SU-DHL-6 (cell line): Measurements from ENCODE around the gene BMPR1B.

Source experiments
- H2AFZ ChIP-seq: fragments of 200-600 bp; sonication (generic); 2 replicates; pipeline ENCODE4 v1.6.1; 2014; ENCODE audit warnings: low read depth, mild to moderate bottlenecking, moderate library complexity, mixed read lengths, antibody characterized with exemption, low read length; ENCODE audit not compliant: severe bottlenecking
- H3F3A ChIP-seq: fragments of 200-600 bp; shearing (Covaris generic); 2 replicates; pipeline ENCODE4 v1.6.0; 2016; ENCODE audit warnings: antibody characterized with exemption, mild to moderate bottlenecking; ENCODE audit not compliant: insufficient read depth
- H3K27ac ChIP-seq: fragments of 200-600 bp; sonication (generic); 2 replicates; pipeline ENCODE4 v1.5.1; 2016; ENCODE audit warnings: low read depth, mild to moderate bottlenecking, low read length, moderate library complexity, mixed read lengths
- H3K27me3 ChIP-seq: fragments of 200-600 bp; sonication (generic), shearing (Covaris generic); 2 replicates; pipeline ENCODE4 v1.6.0; 2014; ENCODE audit warnings: mild to moderate bottlenecking, low read length
- H3K36me3 ChIP-seq: fragments of 200-600 bp; sonication (generic); 2 replicates; pipeline ENCODE4 v1.6.1; 2014; ENCODE audit warnings: mild to moderate bottlenecking, low read length, mixed read lengths
- H3K4me2 ChIP-seq: fragments of 300-600, 200-600 bp; shearing (Covaris generic), sonication (generic); 2 replicates; pipeline ENCODE4 v1.6.0; 2014; ENCODE audit warnings: low read length, low read depth, mild to moderate bottlenecking; ENCODE audit not compliant: poor library complexity, severe bottlenecking
- H3K4me3 ChIP-seq: fragments of 200-600 bp; sonication (generic); 2 replicates; pipeline ENCODE4 v1.5.1; 2014; ENCODE audit warnings: antibody characterized with exemption, low read length, mild to moderate bottlenecking, mixed read lengths; ENCODE audit not compliant: insufficient read depth, poor library complexity, severe bottlenecking
- H3K79me2 ChIP-seq: fragments of 200-600 bp; sonication (generic); 2 replicates; pipeline ENCODE4 v1.6.1; 2014; ENCODE audit warnings: mild to moderate bottlenecking, low read length, moderate library complexity; ENCODE audit not compliant: insufficient read depth
- H3K9ac ChIP-seq: fragments of 200-600 bp; sonication (generic); 2 replicates; pipeline ENCODE4 v1.7.0; 2014; ENCODE audit warnings: mild to moderate bottlenecking, low read length
- H3K9me2 ChIP-seq: fragments of 200-600 bp; sonication (generic); replicated peaks from 2 replicates; pipeline ENCODE4 v1.6.1; 2014; ENCODE audit warnings: low read length; ENCODE audit not compliant: insufficient read depth
- H3K9me3 ChIP-seq: fragments of 200-600 bp; sonication (generic); 2 replicates; pipeline ENCODE4 v1.6.1; 2014; ENCODE audit warnings: low read length, mixed read lengths; ENCODE audit not compliant: insufficient read depth
- H4K20me1 ChIP-seq: fragments of 200-600 bp; sonication (generic); 2 replicates; pipeline ENCODE4 v1.6.1; 2014; ENCODE audit warnings: low read depth, mild to moderate bottlenecking, antibody characterized with exemption, low read length, moderate library complexity, mixed read lengths
- EZH2phosphoT487 ChIP-seq: fragments of 200-600 bp; sonication (generic), shearing (Covaris generic); conservative IDR thresholded peaks from 2 replicates; pipeline ENCODE4 v1.6.1; 2018; ENCODE audit warnings: mild to moderate bottlenecking, antibody characterized with exemption, low read length, moderate library complexity, mixed read lengths
- TF ChIP-seq, protein P1 (sequence below): fragments of 200-600 bp; sonication (generic); IDR thresholded peaks from one replicate; pipeline ENCODE4 v1.5.1; 2017; ENCODE audit warnings: antibody characterized with exemption, mild to moderate bottlenecking, low read length, moderate library complexity; ENCODE audit not compliant: insufficient read depth, poor library complexity, severe bottlenecking

The BMPR1B gene

DNA sequence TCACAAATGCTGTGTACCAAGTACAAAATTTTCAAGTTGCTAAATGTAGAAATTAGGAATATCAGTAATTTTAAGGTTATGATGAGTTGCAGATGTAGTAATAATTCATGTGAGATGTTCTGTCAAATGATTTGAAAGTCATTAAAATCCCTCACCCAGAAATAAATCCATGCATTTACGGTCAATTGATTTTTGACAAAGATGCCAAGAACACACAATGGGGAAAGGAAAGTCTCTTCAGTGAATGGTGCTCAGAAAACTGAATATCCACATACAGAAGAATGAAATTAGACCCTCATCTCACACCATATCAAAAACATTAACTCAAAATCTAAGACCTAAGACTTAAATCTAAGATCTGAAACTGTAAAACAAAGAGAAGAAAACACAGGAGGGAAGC, 12.9 kb upstream of the BMPR1B start:
- TF ChIP-seq, protein P1, sequence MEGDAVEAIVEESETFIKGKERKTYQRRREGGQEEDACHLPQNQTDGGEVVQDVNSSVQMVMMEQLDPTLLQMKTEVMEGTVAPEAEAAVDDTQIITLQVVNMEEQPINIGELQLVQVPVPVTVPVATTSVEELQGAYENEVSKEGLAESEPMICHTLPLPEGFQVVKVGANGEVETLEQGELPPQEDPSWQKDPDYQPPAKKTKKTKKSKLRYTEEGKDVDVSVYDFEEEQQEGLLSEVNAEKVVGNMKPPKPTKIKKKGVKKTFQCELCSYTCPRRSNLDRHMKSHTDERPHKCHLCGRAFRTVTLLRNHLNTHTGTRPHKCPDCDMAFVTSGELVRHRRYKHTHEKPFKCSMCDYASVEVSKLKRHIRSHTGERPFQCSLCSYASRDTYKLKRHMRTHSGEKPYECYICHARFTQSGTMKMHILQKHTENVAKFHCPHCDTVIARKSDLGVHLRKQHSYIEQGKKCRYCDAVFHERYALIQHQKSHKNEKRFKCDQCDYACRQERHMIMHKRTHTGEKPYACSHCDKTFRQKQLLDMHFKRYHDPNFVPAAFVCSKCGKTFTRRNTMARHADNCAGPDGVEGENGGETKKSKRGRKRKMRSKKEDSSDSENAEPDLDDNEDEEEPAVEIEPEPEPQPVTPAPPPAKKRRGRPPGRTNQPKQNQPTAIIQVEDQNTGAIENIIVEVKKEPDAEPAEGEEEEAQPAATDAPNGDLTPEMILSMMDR, result no peak
- no peak for TF ChIP-seq EZH2phosphoT487
- Histone ChIP-seq H3K9ac (no peak overlapping the region), H3K27ac (no peak overlapping the region), H3K27me3 (no peaks in the 10 kb centered on the region), H3F3A (no peaks in the 10 kb centered on the region), H4K20me1 (no peaks in the 10 kb centered on the region), H3K4me2 (no peak overlapping the region), H3K4me3 (no peak overlapping the region), H3K36me3 (no peaks in the 10 kb centered on the region), H2AFZ (no peak overlapping the region), H3K79me2 (no peaks in the 10 kb centered on the region), H3K9me2 (no peaks in the 10 kb centered on the region), H3K9me3 (no peaks in the 10 kb centered on the region)

DNA sequence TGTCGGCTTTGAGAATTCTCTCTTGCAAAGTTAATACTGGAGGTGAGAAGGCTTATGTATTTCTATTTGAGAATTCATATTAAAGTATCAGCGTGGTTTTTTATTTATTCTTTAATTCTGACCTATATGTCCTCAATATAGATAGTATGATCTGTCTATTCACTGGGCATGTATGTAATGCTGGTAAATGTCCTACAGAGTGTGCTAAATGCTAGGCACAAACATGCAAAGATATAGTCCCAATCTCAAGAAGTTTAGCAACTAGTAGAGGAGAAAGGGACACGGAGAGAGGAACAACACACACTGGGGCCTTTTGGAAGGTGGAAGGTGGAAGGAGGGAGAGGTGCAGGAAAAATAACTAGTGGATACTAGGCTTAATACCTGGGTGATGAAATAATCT, 11.0 kb upstream of the BMPR1B start:
- H2AFZ ChIP-seq, result no peak overlapping the region
- H3K4me2 ChIP-seq, result no peak overlapping the region
- H3K9me3 ChIP-seq, result no peaks in the 10 kb centered on the region
- H3K36me3 ChIP-seq, result no peaks in the 10 kb centered on the region
- H3K27ac ChIP-seq, result no peak overlapping the region
- TF ChIP-seq EZH2phosphoT487, result no peak
- TF ChIP-seq, protein P1, result no peak
- no peaks in the 10 kb centered on the region for H3F3A ChIP-seq
- no peaks in the 10 kb centered on the region for H3K9me2 ChIP-seq
- H3K4me3 ChIP-seq, result no peak overlapping the region
- no peak overlapping the region for H3K9ac ChIP-seq
- no peaks in the 10 kb centered on the region for H3K79me2 ChIP-seq
- no peaks in the 10 kb centered on the region for H3K27me3 ChIP-seq
- no peaks in the 10 kb centered on the region for H4K20me1 ChIP-seq

DNA sequence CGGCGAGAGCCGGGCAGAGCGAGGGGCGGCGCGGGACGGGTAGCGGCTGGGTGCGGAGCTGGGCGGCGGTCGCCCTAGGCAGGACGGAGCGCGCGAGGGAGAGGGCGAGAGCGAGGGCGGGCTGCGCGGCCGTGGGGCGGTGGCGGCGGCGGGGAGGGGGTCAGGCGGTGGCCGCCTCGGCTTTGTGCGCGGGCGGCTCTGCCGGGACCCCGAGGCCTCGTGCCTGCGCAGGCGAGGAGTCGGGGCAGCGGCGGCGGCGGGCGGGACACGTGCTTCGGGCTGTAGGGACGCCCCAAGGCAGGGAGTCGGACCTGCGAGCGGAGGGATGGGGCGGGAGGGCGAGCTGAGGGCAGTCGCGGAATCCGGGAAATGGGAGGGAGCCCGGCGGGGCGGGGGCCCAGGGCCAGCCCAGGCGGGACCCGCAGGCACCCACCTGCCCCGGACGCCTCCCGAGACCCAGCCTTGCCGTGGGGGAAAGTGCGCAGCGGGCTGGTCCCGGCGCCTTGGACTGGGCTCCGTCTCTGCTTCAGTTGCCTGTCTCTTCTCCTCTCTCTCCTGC, 465 bp downstream of the BMPR1B start:
- Histone ChIP-seq H3K9me2 (no peaks in the 10 kb centered on the region), H3K4me2 (no peak overlapping the region), H3K9ac (no peak overlapping the region), H3K36me3 (no peaks in the 10 kb centered on the region), H3K79me2 (no peaks in the 10 kb centered on the region), H3F3A (no peaks in the 10 kb centered on the region), H3K27ac (no peak overlapping the region), H3K4me3 (no peak overlapping the region), H2AFZ (no peak overlapping the region), H3K27me3 (no peaks in the 10 kb centered on the region), H3K9me3 (no peaks in the 10 kb centered on the region), H4K20me1 (no peaks in the 10 kb centered on the region)
- TF ChIP-seq EZH2phosphoT487, result no peak
- TF ChIP-seq, protein P1, result no peak
